GM04503 (cell line): ENCODE results near the gene SRPK3.

Source experiments
- DNase-seq: peaks from one replicate; pipeline ENCODE4 v3.0.0-alpha.2; 2012; ENCODE audit warnings: low read depth

Gene SRPK3

DNA sequence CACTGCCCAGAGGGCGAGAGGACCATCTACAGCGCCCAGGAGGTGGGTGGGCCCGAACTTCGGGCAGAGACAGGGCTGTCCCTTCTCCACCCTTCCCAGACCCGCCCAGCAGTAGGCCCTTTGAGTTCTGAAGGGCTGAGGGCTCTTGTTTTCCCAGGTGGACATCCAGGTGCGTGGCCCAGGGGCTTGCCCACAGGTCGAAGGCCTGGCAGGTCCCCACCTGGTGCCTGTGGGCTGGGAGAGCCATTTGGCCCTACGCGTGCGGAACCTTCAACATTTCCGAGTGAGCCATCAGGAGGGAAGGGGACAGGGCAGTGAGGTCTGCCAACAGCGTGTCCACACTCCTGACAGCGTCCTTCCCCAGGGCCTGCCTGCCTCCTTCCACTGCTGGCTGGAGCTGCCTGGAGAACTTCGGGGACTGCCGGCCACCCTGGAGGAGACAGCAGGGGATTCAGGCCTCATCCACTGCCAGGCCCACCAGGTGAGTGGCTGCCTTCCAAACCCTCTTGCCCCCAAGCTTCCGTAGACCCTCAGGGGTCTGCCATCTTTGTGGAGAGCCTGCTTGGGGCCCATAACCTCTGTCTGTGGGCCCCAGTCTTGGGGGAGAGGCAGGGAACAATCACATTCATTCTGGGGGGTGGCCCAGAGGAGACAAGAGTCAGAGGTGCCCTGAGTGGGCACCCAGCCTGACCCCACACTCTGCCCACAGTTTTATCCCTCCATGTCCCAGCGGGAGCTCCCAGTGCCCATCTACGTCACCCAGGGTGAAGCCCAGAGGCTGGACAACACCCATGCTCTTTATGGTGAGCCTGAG is 10.0 kb upstream of the SRPK3 start:
- no peak for DNase-seq

DNA sequence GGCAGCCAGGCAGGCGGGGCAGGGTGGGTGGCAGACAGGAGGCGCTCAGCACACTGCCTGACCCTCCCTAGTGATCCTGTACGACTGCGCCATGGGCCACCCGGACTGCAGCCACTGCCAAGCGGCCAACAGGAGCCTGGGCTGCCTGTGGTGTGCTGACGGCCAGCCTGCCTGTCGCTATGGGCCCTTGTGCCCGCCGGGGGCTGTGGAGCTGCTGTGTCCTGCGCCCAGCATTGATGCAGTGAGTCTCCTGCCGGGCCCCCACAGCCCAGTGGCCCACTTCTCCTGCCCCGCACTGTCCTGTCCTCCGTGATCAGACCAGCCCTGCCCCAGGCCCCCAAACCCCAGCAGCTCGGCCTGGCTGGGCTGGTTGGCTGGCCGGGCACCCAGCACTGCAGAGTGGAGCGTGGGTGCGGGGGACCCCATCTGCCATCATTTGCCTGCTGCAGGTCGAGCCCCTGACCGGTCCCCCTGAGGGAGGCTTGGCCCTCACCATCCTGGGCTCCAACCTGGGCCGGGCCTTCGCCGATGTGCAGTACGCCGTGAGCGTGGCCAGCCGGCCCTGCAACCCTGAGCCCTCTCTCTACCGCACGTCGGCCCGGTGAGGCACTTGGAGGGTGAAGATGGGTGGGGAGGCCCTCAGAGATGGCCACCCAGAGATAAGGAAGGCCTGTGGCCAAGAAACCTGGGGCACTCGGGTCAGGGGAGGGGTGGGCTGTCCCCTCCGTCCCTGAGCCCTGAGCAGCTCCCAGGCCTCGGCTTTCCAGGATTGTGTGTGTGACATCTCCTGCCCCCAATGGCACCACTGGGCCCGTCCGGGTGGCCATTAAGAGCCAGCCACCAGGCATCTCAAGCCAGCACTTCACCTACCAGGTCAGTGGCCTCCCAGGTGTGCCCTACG is 9.2 kb upstream of the SRPK3 start:
- no peak for DNase-seq

DNA sequence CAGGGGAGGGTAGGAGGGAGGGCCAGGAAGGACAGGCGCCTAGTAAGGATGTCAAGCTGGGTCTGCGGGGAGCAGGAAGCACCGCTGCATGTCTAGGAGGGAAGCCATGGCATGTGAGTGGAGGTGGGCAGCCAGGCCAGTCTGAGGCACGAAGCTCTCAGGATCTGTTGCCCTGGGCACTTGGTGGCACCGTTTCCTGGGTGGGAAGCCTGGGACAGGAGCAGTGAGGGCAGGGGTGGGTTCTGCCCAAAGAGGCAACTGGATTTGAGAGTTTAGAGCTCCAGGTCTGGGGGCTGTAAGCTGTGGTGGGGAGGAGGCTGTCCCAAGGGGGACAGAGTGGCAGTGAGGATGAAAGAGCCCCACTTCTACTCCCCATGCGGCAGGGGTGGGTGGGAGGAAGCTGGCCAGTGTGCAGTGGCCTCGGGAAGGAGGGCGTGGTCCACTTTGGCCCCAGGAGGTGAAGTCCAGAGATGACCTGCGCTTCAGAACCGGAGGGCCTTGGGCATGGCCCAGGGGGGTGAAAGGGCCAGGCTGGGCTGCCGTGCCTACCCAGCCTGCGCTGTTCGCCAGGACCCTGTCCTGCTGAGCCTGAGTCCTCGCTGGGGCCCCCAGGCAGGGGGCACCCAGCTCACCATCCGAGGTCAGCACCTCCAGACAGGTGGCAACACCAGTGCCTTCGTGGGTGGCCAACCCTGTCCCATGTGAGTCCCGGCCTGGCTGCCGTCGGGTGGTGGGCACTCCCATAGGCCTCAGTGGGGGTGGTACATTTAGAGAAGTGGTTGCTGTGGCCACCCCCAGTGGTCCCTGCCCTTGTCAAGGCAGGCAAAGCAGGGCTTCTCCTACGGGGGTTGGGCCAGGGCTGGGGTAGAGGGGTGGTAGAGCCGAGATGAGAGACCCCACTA is 8.3 kb upstream of the SRPK3 start:
- no peak for DNase-seq

DNA sequence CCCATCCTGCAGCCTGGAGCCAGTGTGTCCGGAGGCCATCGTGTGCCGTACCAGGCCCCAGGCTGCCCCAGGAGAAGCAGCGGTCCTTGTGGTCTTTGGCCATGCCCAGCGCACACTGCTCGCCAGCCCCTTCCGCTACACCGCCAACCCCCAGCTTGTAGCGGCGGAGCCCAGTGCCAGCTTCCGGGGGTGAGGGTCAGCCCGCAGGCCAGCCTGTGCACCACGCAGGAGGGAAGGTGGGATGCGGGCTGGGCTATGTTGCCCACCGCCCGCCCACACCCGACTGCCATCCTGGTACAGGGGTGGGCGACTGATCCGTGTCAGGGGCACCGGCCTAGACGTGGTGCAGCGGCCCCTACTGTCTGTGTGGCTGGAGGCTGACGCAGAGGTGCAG is 7.6 kb upstream of the SRPK3 start:
- DNase-seq: no peak

DNA sequence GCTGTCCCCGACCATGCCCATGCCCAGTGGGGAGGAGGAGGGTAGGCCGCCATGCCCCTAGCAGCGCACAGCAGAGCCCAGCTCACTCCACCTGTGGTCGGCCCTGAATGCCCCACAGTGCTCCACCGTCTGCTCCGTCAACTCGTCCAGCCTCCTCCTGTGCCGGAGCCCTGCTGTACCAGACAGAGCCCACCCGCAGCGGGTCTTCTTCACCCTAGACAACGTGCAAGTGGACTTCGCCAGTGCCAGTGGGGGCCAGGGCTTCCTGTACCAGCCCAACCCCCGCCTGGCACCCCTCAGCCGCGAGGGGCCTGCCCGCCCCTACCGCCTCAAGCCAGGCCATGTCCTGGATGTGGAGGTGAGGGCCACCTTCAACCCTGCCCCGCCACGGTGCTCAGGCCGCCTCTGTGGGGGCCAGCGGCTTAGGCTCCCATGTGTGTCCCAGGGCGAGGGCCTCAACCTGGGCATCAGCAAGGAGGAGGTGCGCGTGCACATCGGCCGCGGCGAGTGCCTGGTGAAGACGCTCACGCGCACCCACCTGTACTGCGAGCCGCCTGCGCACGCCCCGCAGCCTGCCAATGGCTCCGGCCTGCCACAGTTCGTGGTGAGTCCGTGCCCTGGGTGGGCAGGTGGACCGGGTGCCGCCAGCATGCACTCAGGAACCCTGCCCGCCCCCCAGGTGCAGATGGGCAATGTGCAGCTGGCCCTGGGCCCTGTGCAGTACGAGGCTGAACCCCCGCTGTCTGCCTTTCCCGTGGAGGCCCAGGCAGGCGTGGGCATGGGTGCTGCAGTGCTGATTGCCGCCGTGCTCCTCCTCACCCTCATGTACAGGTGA is 6.9 kb upstream of the SRPK3 start:
- DNase-seq: no peak

DNA sequence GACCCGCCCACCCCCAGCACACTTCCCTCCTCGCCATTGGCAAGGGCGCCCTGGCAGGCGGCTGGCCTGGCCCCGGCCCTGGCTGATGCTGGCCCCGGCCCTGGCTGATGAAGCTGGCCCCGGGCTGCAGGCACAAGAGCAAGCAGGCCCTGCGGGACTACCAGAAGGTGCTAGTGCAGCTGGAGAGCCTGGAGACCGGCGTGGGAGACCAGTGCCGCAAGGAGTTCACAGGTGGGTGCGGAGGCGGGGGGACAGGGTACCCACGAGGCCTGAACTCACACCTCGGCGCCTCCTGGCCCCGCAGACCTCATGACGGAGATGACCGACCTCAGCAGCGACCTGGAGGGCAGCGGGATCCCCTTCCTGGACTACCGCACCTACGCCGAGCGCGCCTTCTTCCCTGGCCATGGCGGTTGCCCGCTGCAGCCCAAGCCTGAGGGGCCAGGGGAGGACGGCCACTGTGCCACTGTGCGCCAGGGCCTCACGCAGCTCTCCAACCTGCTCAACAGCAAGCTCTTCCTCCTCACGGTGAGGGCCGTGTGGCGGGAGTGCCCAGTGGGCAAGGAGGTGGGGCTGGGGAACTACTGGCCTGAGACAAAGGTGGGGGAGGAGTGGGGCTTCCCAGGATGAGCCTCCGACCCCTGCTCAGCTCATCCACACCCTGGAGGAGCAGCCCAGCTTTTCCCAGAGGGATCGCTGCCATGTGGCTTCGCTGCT is 6.1 kb upstream of the SRPK3 start:
- DNase-seq: no peak

DNA sequence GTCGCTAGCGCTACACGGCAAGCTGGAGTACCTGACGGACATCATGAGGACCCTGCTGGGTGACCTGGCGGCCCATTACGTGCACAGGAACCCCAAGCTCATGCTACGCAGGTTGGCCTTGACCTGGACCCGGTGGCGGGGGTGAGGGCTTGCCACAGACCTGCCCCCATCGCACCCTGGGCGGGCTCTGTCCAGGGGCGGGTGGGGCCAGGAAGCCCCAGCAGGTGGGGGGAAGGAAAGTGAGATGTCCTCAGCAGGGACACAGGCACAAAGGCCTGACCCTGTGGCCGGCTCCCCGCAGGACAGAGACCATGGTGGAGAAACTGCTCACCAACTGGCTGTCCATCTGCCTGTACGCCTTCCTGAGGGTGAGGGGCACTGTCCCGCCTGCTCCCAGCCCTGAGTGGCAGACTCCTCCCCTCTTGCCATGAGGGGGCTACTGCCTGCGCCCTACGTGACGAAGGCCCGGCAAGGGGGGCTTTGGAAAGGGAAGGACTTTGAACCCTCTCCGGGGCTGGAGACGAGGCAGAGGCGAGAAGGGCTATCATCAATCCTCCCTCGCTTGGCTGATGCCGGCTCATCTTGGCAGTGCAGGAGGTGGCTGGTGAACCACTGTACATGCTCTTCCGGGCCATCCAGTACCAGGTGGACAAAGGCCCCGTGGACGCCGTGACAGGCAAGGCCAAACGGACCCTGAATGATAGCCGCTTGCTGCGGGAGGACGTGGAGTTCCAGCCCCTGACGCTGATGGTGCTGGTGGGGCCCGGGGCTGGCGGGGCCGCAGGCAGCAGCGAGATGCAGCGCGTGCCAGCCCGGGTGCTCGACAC is 5.3 kb upstream of the SRPK3 start:
- DNase-seq: no peak

DNA sequence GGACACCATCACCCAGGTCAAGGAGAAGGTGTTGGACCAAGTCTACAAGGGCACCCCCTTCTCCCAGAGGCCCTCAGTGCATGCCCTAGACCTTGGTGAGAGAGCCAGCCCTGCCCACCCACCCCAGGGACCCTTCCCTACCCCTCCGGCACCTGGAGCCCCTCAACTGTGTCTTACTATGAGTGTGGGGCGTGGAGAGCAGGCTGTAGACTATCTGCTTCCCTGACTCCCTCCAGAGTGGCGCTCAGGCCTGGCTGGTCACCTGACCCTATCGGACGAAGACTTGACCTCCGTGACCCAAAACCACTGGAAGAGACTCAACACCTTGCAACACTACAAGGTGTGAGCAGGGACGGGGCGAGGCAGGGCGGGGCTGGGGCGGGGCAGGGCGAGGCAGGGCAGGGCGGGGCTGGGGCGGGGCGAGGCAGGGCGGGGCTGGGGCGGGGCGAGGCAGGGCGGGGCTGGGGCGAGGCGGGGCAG is 4.7 kb upstream of the SRPK3 start:
- no peak for DNase-seq

DNA sequence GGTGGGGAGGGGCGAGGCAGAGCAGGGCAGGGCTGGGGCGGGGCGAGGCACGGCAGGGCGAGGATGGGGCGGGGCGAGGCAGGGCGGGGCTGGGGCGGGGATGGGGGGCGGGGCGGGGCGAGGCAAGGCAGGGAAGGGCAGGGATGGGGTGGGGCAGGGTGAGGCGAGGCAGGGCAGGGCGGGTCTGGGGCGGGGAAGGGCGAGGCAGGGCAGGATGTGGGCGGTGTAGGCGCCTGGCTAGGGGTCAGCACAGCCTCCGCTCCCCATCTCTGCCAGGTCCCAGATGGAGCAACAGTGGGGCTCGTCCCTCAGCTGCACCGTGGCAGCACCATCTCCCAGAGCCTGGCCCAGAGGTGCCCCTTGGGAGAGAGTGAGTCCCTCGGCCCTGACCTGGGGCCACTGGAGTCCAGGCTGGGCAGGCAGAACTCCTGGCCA is 4.2 kb upstream of the SRPK3 start:
- no peak for DNase-seq

DNA sequence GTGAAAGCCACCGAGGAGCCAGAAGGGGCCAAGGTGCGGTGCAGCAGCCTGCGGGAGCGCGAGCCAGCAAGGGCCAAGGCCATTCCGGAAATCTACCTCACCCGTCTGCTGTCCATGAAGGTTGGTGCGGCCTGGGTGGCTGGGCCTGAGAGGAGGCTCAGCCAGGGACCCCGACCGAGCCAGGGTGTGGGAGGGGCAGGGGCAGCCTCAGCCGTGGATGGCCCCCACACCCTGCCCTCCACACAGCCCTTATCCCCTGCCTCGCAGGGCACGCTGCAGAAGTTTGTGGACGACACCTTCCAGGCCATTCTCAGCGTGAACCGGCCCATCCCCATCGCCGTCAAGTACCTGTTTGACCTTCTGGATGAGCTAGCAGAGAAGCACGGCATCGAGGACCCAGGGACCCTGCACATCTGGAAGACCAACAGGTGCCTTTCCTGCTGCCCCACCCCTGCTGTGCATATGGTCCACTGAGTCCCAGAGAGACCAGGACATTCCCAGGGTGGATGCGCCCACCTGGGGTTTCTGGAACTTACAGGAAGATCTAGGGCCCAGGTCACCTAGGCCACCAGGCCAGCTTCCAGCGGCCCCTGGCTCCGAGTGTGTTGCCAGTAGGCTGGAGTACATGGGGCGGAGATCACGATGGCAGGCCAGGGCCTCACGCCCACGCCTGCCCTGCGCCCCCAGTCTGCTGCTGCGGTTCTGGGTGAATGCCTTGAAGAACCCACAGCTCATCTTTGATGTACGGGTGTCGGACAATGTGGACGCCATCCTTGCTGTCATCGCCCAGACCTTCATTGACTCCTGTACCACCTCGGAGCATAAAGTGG is 3.4 kb upstream of the SRPK3 start:
- DNase-seq: no peak

DNA sequence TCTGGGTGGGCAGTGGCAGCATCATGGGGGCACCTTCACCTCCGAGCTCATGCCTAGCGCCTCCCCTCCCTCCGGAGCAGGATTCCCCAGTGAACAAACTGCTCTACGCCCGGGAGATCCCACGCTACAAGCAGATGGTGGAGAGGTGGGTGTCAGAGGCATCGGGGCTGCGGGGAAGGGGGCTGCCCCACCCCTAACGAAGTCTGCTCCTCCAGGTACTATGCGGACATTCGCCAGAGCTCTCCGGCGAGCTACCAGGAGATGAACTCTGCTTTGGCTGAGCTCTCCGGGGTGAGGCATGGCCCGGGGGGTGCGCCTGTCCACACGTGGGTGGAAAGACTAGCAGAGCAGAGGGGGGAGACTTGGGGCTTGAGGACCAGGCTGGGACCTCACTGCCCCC is 2.7 kb upstream of the SRPK3 start:
- DNase-seq: no peak

DNA sequence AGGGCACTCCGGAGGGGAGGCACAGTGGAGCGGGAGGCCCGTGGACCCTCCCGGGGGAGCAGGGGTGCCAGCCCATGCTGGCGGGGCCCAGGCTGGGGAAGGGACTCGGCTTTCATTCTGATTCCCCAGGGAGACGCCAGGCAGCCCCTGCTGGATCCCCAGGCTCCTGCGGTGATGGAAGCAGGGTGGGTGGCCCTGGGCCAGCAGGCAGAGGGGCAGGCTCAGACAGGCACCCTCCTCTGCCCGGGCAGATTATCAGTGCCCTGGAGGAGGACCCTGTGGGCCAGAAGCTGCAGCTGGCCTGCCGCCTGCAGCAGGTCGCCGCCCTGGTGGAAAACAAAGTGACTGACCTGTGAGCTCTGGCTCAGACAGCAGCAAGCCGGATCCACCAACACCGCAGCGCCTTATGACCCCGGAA is 2.1 kb upstream of the SRPK3 start:
- no peak for DNase-seq

DNA sequence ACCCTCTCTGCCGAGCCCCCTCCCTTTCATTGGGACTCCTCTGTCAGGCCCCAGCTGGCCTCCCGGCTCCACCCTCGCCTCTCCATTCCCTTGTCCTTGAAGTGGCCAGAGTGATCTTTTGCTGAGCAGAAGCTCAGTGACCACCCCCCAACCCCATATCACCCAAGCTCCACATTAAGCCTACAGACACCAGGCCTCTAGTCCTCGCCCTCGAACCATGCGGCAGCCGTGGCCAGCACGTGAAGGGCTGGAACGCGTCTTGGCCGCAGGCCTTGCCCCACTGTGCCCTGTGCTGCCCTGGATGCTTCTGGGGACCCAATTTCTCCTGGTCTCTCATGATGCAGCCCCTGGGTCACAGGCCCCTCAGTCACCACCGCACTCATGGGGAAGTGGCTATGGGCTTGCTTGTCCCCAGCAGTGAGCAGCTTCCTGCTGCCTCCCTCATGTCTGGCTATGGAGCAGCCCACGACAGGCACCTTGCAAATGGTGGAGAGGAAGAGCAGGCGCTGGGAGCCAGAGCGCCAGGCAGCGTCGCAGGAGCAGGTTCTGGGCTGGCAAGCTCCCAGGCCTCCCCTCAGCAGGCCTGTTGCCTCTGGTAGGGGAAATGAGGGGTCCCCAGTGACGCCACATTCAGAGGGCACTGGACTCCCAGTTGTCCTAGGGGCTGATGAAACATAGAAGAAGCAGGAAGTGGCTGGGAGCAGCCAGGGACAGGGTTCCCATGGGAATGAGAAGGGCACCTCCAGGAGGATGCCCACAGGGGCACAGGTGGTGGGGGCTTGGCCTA is 757 bp upstream of the SRPK3 start:
- DNase-seq: no peak

DNA sequence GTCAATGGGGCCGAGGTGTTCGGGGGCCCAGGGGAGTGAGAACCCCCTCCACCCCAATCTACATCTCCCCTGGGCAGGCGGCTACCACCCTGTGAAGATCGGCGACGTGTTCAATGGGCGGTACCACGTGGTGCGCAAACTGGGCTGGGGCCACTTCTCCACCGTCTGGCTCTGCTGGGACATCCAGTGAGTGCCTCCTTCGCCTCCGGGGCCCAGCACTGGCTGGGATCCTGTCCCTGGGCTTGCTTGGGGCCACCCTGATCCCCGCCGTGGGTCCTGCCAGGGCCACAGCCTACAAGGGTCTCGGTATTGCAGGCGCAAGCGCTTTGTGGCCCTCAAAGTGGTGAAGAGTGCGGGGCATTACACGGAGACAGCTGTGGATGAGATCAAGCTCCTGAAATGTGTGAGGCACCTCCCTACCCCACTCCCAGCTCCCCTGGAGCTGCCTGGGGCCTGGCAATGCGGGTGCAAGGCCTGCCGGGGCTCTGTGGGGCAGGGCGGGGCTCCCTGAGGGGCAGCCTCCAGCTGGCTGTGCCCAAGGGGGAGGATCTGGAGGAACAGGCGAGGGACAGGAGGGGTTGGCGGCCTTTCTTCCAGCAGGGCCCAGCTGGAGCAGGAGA is 697 bp downstream of the SRPK3 start:
- DNase-seq: no peak

DNA sequence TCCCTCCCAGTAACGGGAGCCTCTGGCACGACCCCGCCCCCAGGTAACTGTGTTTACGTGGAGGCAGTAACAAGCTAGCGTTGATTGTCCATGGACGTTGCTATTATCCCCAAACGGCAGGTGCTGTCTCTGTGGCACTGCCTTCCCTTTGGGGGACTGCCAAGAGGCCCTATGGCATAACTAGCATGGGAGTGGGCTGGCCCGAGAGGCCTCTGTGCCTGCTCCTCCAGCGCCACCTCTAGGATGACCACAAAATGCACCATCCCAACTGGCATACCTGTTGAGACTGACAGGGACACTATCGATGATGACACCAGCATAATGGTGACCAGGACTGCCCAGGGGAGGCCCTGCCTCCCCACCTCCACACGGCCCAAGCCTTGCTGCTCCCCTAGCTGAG is 1.5 kb downstream of the SRPK3 start:
- no peak for DNase-seq

DNA sequence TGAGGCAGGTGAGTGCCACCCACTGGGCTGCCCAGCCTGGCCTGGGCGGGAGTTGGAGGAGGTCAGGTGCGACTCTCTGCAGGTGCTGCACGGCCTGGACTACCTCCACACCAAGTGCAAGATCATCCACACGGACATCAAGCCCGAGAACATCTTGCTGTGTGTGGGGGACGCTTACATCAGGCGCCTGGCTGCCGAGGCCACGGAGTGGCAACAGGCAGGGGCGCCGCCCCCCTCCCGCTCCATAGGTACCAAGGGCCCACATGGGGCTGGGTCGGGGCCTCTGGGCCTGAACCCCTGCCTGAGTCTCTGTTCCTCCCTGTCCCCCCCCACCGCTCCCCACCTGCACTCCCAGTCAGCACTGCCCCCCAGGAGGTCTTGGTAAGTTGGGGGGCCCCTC is 2.0 kb downstream of the SRPK3 start:
- no peak for DNase-seq

DNA sequence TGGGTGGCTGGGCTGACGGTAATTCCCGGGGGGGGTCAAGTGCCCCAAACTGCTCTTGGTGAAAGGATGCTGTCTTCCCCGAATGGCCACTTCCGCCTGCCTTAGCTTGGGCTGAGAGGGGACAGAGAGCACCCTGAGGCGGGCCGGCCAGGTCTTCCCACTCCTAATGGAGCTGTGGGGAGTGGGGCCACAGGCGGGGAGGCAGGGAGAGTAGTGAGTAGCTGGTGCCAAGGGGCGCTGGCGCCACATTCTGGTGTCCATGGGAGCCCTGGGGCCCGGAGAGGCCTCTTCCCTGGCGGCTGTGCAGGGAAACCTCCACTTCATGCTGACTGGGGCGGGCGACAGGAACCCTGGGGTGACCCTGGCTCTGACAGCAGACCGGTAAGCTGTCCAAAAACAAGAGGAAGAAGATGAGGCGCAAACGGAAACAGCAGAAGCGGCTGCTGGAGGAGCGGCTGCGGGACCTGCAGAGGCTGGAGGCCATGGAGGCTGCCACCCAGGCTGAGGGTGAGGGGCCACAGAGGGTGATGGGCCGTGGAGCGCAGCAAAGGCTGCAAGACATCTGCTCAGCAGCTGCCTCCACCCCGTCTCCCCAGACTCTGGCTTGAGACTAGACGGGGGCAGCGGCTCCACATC is 2.7 kb downstream of the SRPK3 start:
- no peak for DNase-seq
